Activated naive CD4-positive, alpha-beta T cell treated with anti-CD3 and anti-CD28 coated beads, Interleukin-2, amount 50 U/mL, for 24 hours (primary cell): ENCODE results near the gene CTBP2.
A peak's percentile ranks its signal among the peaks of the same experiment; 100 is the strongest.

Source experiments
- H3K27ac Mint-ChIP-seq: one replicate; pipeline ENCODE4 v1.8.0; 2021; ENCODE audit warnings: mild to moderate bottlenecking, mixed read lengths
- H3K27me3 Mint-ChIP-seq: one replicate; pipeline ENCODE4 v1.8.0; 2021; ENCODE audit warnings: mixed read lengths
- H3K36me3 Mint-ChIP-seq: one replicate; pipeline ENCODE4 v1.8.0; 2021; ENCODE audit warnings: mixed read lengths
- H3K4me1 Mint-ChIP-seq: one replicate; pipeline ENCODE4 v1.8.0; 2021; ENCODE audit warnings: mixed read lengths
- H3K4me3 Mint-ChIP-seq: one replicate; pipeline ENCODE4 v1.8.0; 2021; ENCODE audit warnings: mild to moderate bottlenecking, mixed read lengths
- H3K9me3 Mint-ChIP-seq: one replicate; pipeline ENCODE4 v1.8.0; 2021; ENCODE audit warnings: mixed read lengths

The CTBP2 gene

GRCh38 chr10:124977161-124977560 is 183.2 kb downstream of the CTBP2 start:
- Mint-ChIP-seq H3K36me3 (peaks cover 16% of the 10 kb centered on the region), H3K27me3 (no peaks in the 10 kb centered on the region), H3K9me3 (no peaks in the 10 kb centered on the region), H3K4me3 (no peak overlapping the region), H3K4me1 (peaks cover 32% of the 10 kb centered on the region), H3K27ac (no peak overlapping the region)

- no peak overlapping the region for H3K27ac Mint-ChIP-seq
- H3K9me3 Mint-ChIP-seq: no peaks in the 10 kb centered on the region
- no peaks in the 10 kb centered on the region for H3K27me3 Mint-ChIP-seq
- H3K36me3 Mint-ChIP-seq: peaks cover 14% of the 10 kb centered on the region
- H3K4me3 Mint-ChIP-seq: no peak overlapping the region
- peaks cover 39% of the 10 kb centered on the region for H3K4me1 Mint-ChIP-seq
Observed at GRCh38 chr10:124975977-124976514, 184.3 kb downstream of the CTBP2 start.

- Mint-ChIP-seq H3K27ac (no peak overlapping the region), H3K4me3 (no peak overlapping the region), H3K9me3 (no peaks in the 10 kb centered on the region), H3K36me3 (peaks cover 14% of the 10 kb centered on the region), H3K4me1 (peaks cover 47% of the 10 kb centered on the region), H3K27me3 (no peaks in the 10 kb centered on the region)
Observed at GRCh38 chr10:124974131-124974530, 186.2 kb downstream of the CTBP2 start.

- Mint-ChIP-seq H3K9me3 (no peaks in the 10 kb centered on the region), H3K4me1 (peaks cover 52% of the 10 kb centered on the region), H3K27ac (peak overlapping the region; percentile 12), H3K4me3 (no peak overlapping the region), H3K27me3 (no peaks in the 10 kb centered on the region), H3K36me3 (peaks cover 21% of the 10 kb centered on the region)
Observed at GRCh38 chr10:124972637-124973036, 187.7 kb downstream of the CTBP2 start.

GRCh38 chr10:124971276-124971675 is 189.1 kb downstream of the CTBP2 start:
- H3K27ac Mint-ChIP-seq: no peak overlapping the region
- peaks cover 31% of the 10 kb centered on the region for H3K36me3 Mint-ChIP-seq
- no peaks in the 10 kb centered on the region for H3K27me3 Mint-ChIP-seq
- no peaks in the 10 kb centered on the region for H3K9me3 Mint-ChIP-seq
- no peak overlapping the region for H3K4me3 Mint-ChIP-seq
- H3K4me1 Mint-ChIP-seq: peaks cover 60% of the 10 kb centered on the region

- Mint-ChIP-seq H3K9me3 (no peaks in the 10 kb centered on the region), H3K4me3 (no peak overlapping the region), H3K4me1 (peaks cover 65% of the 10 kb centered on the region), H3K27me3 (no peaks in the 10 kb centered on the region), H3K36me3 (peaks cover 26% of the 10 kb centered on the region), H3K27ac (no peak overlapping the region)
Observed at GRCh38 chr10:124967255-124967654, 193.1 kb downstream of the CTBP2 start.

- Mint-ChIP-seq H3K27me3 (no peaks in the 10 kb centered on the region), H3K9me3 (no peaks in the 10 kb centered on the region), H3K27ac (no peak overlapping the region), H3K36me3 (peaks cover 28% of the 10 kb centered on the region), H3K4me1 (peaks cover 68% of the 10 kb centered on the region), H3K4me3 (no peak overlapping the region)
Observed at GRCh38 chr10:124966008-124966407, 194.4 kb downstream of the CTBP2 start.

- Mint-ChIP-seq H3K4me3 (no peak overlapping the region), H3K9me3 (no peaks in the 10 kb centered on the region), H3K27me3 (no peaks in the 10 kb centered on the region), H3K27ac (no peak overlapping the region), H3K36me3 (peaks cover 26% of the 10 kb centered on the region), H3K4me1 (peaks cover 63% of the 10 kb centered on the region)
Observed at GRCh38 chr10:124963866-124964720, 196.3 kb downstream of the CTBP2 start.

GRCh38 chr10:124962421-124962820 is 197.9 kb downstream of the CTBP2 start:
- no peak overlapping the region for H3K4me3 Mint-ChIP-seq
- H3K36me3 Mint-ChIP-seq: peaks cover 19% of the 10 kb centered on the region
- no peak overlapping the region for H3K27ac Mint-ChIP-seq
- H3K27me3 Mint-ChIP-seq: no peaks in the 10 kb centered on the region
- peaks cover 65% of the 10 kb centered on the region for H3K4me1 Mint-ChIP-seq
- no peaks in the 10 kb centered on the region for H3K9me3 Mint-ChIP-seq

- Mint-ChIP-seq H3K9me3 (no peaks in the 10 kb centered on the region), H3K27me3 (no peaks in the 10 kb centered on the region), H3K4me3 (peak overlapping the region; percentile 11), H3K36me3 (peaks cover 11% of the 10 kb centered on the region), H3K27ac (no peak overlapping the region), H3K4me1 (peaks cover 64% of the 10 kb centered on the region)
Observed at GRCh38 chr10:124961248-124961570, 199.2 kb downstream of the CTBP2 start.

GRCh38 chr10:124959564-124959963 is 200.8 kb downstream of the CTBP2 start:
- H3K9me3 Mint-ChIP-seq: no peaks in the 10 kb centered on the region
- H3K36me3 Mint-ChIP-seq: peaks cover 11% of the 10 kb centered on the region
- no peak overlapping the region for H3K4me3 Mint-ChIP-seq
- peaks cover 67% of the 10 kb centered on the region for H3K4me1 Mint-ChIP-seq
- no peaks in the 10 kb centered on the region for H3K27me3 Mint-ChIP-seq
- H3K27ac Mint-ChIP-seq: peak overlapping the region; percentile 8

GRCh38 chr10:124957404-124957947 is 202.9 kb downstream of the CTBP2 start:
- Mint-ChIP-seq H3K4me1 (peaks cover 66% of the 10 kb centered on the region), H3K36me3 (peaks cover 9% of the 10 kb centered on the region), H3K4me3 (no peak overlapping the region), H3K27ac (no peak overlapping the region), H3K9me3 (no peaks in the 10 kb centered on the region), H3K27me3 (no peaks in the 10 kb centered on the region)

GRCh38 chr10:124956764-124957163 is 203.6 kb downstream of the CTBP2 start:
- H3K27me3 Mint-ChIP-seq: no peaks in the 10 kb centered on the region
- H3K4me3 Mint-ChIP-seq: peak overlapping the region; percentile 30
- peaks cover 67% of the 10 kb centered on the region for H3K4me1 Mint-ChIP-seq

GRCh38 chr10:124955868-124956267 is 204.5 kb downstream of the CTBP2 start:
- Mint-ChIP-seq H3K4me1 (peaks cover 61% of the 10 kb centered on the region), H3K9me3 (no peaks in the 10 kb centered on the region), H3K36me3 (peaks cover 7% of the 10 kb centered on the region)

More at GRCh38 chr10:124956764-124957163, 203.6 kb downstream of the CTBP2 start:
- Mint-ChIP-seq H3K36me3 (peaks cover 9% of the 10 kb centered on the region), H3K9me3 (no peaks in the 10 kb centered on the region), H3K27ac (no peak overlapping the region)

GRCh38 chr10:124955243-124955642 is 205.1 kb downstream of the CTBP2 start:
- peaks cover 7% of the 10 kb centered on the region for H3K36me3 Mint-ChIP-seq
- no peaks in the 10 kb centered on the region for H3K9me3 Mint-ChIP-seq
- no peak overlapping the region for H3K4me3 Mint-ChIP-seq
- no peak overlapping the region for H3K27ac Mint-ChIP-seq
- peaks cover 57% of the 10 kb centered on the region for H3K4me1 Mint-ChIP-seq
- no peaks in the 10 kb centered on the region for H3K27me3 Mint-ChIP-seq

More at GRCh38 chr10:124955868-124956267, 204.5 kb downstream of the CTBP2 start:
- Mint-ChIP-seq H3K27ac (no peak overlapping the region), H3K4me3 (no peak overlapping the region), H3K27me3 (no peaks in the 10 kb centered on the region)

GRCh38 chr10:124953421-124953820 is 206.9 kb downstream of the CTBP2 start:
- Mint-ChIP-seq H3K36me3 (peaks cover 6% of the 10 kb centered on the region), H3K27me3 (no peaks in the 10 kb centered on the region), H3K9me3 (no peaks in the 10 kb centered on the region), H3K27ac (no peak overlapping the region), H3K4me3 (peak overlapping the region; percentile 20), H3K4me1 (peaks cover 49% of the 10 kb centered on the region)
